BLaER1 treated with 17β-estradiol and CSF1 and Interleukin-3, amounts not matched to agents 10 nM and 100 nM (cell line): ENCODE results near the gene POU6F2.

ENCODE experiments used
- H3K27ac ChIP-seq, 11 experiments: shearing (Covaris generic); formaldehyde crosslinking; 2 replicates each; pipeline ENCODE4 v1.8.1; 2022
- H3K27me3 ChIP-seq, 11 experiments: shearing (Covaris generic); formaldehyde crosslinking; 2 replicates each; pipeline ENCODE4 v1.8.1; 2022
- H3K36me3 ChIP-seq, 11 experiments: shearing (Covaris generic); formaldehyde crosslinking; 2 replicates each; pipeline ENCODE4 v1.8.1; 2022
- H3K4me1 ChIP-seq, 10 experiments: shearing (Covaris generic); formaldehyde crosslinking; 2 replicates each; pipeline ENCODE4 v1.8.1; 2022
- H3K4me2 ChIP-seq, 11 experiments: shearing (Covaris generic); formaldehyde crosslinking; 2 replicates each; pipeline ENCODE4 v1.8.1; 2022
- H3K4me3 ChIP-seq, 10 experiments: shearing (Covaris generic); formaldehyde crosslinking; 2 replicates each; pipeline ENCODE4 v1.8.1; 2022
- H3K9ac ChIP-seq, 11 experiments: shearing (Covaris generic); formaldehyde crosslinking; 2 replicates each; pipeline ENCODE4 v1.8.1; 2022
- H3K9me3 ChIP-seq, 11 experiments: shearing (Covaris generic); formaldehyde crosslinking; replicated peaks in 1 of 11; 2 replicates each; pipeline ENCODE4 v1.8.1; 2022
- H4K20me1 ChIP-seq, 11 experiments: shearing (Covaris generic); formaldehyde crosslinking; 2 replicates each; pipeline ENCODE4 v1.8.1; 2022
- Cebpa-rat ChIP-seq, 11 experiments: shearing (Covaris generic); IDR thresholded peaks; 2 replicates each; pipeline ENCODE4 v1.8.1; 2022

POU6F2 gene

GRCh38 chr7:39301543-39301942 is 323.8 kb downstream of the POU6F2 start:
- Histone ChIP-seq H3K27ac (no peak overlapping the region), H3K9me3 (peaks cover 0 to 5% (median 0%) of the 10 kb centered on the region in 11 experiments; a peak in 1 of 22 replicates), H4K20me1 (no peaks in the 10 kb centered on the region), H3K9ac (no peak overlapping the region), H3K27me3 (no peaks in the 10 kb centered on the region), H3K36me3 (no peaks in the 10 kb centered on the region), H3K4me2 (no peak overlapping the region), H3K4me3 (no peak overlapping the region), H3K4me1 (no peaks in the 10 kb centered on the region)
- no peak for TF ChIP-seq Cebpa-rat (IDR thresholded peaks at IDR 0.05)

- peaks cover 0 to 8% (median 5%) of the 10 kb centered on the region in 10 experiments; a peak in 11 of 20 replicates for H3K4me1 ChIP-seq
- H3K27me3 ChIP-seq: no peaks in the 10 kb centered on the region
- no peaks in the 10 kb centered on the region for H3K36me3 ChIP-seq
- no peaks in the 10 kb centered on the region for H4K20me1 ChIP-seq
- no peak overlapping the region for H3K4me2 ChIP-seq
- no peak overlapping the region for H3K9ac ChIP-seq
- no peak for TF ChIP-seq Cebpa-rat (IDR thresholded peaks at IDR 0.05)
- H3K4me3 ChIP-seq: no peak overlapping the region
- peaks cover 0 to 13% (median 0%) of the 10 kb centered on the region in 11 experiments; a peak in 4 of 22 replicates for H3K9me3 ChIP-seq
- H3K27ac ChIP-seq: no peak overlapping the region
These were observed 326.5 kb downstream of the POU6F2 start for GRCh38 chr7:39304178-39304577.

GRCh38 chr7:39304668-39305405 is 327.1 kb downstream of the POU6F2 start:
- Histone ChIP-seq H3K27me3 (no peaks in the 10 kb centered on the region), H4K20me1 (no peaks in the 10 kb centered on the region), H3K4me3 (no peak overlapping the region), H3K4me1 (peaks cover 0 to 8% (median 5%) of the 10 kb centered on the region in 10 experiments; a peak in 11 of 20 replicates), H3K9me3 (peaks cover 0 to 13% (median 0%) of the 10 kb centered on the region in 11 experiments; a peak in 4 of 22 replicates), H3K9ac (no peak overlapping the region), H3K27ac (no peak overlapping the region), H3K4me2 (no peak overlapping the region), H3K36me3 (no peaks in the 10 kb centered on the region)
- TF ChIP-seq Cebpa-rat (IDR thresholded peaks at IDR 0.05): no peak

- Histone ChIP-seq H3K36me3 (no peaks in the 10 kb centered on the region), H3K27ac (no peak overlapping the region), H3K4me1 (peaks cover 0 to 8% (median 5%) of the 10 kb centered on the region in 10 experiments; a peak in 11 of 20 replicates), H4K20me1 (no peaks in the 10 kb centered on the region), H3K9ac (no peak overlapping the region), H3K27me3 (no peaks in the 10 kb centered on the region), H3K9me3 (peaks cover 0 to 13% (median 0%) of the 10 kb centered on the region in 11 experiments; a peak in 4 of 22 replicates), H3K4me2 (no peak overlapping the region), H3K4me3 (no peak overlapping the region)
- no peak for TF ChIP-seq Cebpa-rat (IDR thresholded peaks at IDR 0.05)
These were observed 328.4 kb downstream of the POU6F2 start for GRCh38 chr7:39306016-39306570.

- no peaks in the 10 kb centered on the region for H4K20me1 ChIP-seq
- no peak overlapping the region for H3K9ac ChIP-seq
- TF ChIP-seq Cebpa-rat (IDR thresholded peaks at IDR 0.05): no peak
- no peaks in the 10 kb centered on the region for H3K27me3 ChIP-seq
- H3K27ac ChIP-seq: no peak overlapping the region
- peaks cover 0 to 13% (median 0%) of the 10 kb centered on the region in 11 experiments; a peak in 4 of 22 replicates for H3K9me3 ChIP-seq
- H3K4me2 ChIP-seq: no peak overlapping the region
- peaks cover 0 to 8% (median 5%) of the 10 kb centered on the region in 10 experiments; a peak in 11 of 20 replicates for H3K4me1 ChIP-seq
- H3K36me3 ChIP-seq: no peaks in the 10 kb centered on the region
- H3K4me3 ChIP-seq: no peak overlapping the region
These were observed 333.0 kb downstream of the POU6F2 start for GRCh38 chr7:39310699-39311098.

GRCh38 chr7:39312254-39312989 is 334.7 kb downstream of the POU6F2 start:
- Histone ChIP-seq H3K4me3 (no peak overlapping the region), H3K9me3 (peaks cover 0 to 13% (median 0%) of the 10 kb centered on the region in 11 experiments; a peak in 4 of 22 replicates), H3K27ac (no peak overlapping the region), H3K36me3 (no peaks in the 10 kb centered on the region), H3K27me3 (no peaks in the 10 kb centered on the region), H3K4me2 (no peak overlapping the region), H4K20me1 (no peaks in the 10 kb centered on the region), H3K4me1 (peaks cover 0 to 8% (median 5%) of the 10 kb centered on the region in 10 experiments; a peak in 11 of 20 replicates), H3K9ac (no peak overlapping the region)
- no peak for TF ChIP-seq Cebpa-rat (IDR thresholded peaks at IDR 0.05)

GRCh38 chr7:39313376-39313775 is 335.7 kb downstream of the POU6F2 start:
- no peak for TF ChIP-seq Cebpa-rat (IDR thresholded peaks at IDR 0.05)
- Histone ChIP-seq H3K36me3 (no peaks in the 10 kb centered on the region), H3K27ac (no peak overlapping the region), H4K20me1 (no peaks in the 10 kb centered on the region), H3K9me3 (peaks cover 0 to 8% (median 0%) of the 10 kb centered on the region in 11 experiments; a peak in 4 of 22 replicates), H3K4me3 (no peak overlapping the region), H3K27me3 (no peaks in the 10 kb centered on the region), H3K9ac (no peak overlapping the region), H3K4me1 (peaks cover 0 to 7% (median 5%) of the 10 kb centered on the region in 10 experiments; a peak in 11 of 20 replicates), H3K4me2 (no peak overlapping the region)

GRCh38 chr7:39313974-39314373 is 336.3 kb downstream of the POU6F2 start:
- Histone ChIP-seq H3K27ac (no peak overlapping the region), H3K4me3 (no peak overlapping the region), H4K20me1 (no peaks in the 10 kb centered on the region), H3K4me1 (peaks cover 0 to under 1% (median 0%) of the 10 kb centered on the region in 10 experiments; a peak in 2 of 20 replicates), H3K9me3 (peaks cover 0 to 4% (median 0%) of the 10 kb centered on the region in 11 experiments; a peak in 3 of 22 replicates), H3K9ac (no peak overlapping the region), H3K36me3 (no peaks in the 10 kb centered on the region), H3K4me2 (no peak overlapping the region), H3K27me3 (no peaks in the 10 kb centered on the region)
- no peak for TF ChIP-seq Cebpa-rat (IDR thresholded peaks at IDR 0.05)

- H3K27ac ChIP-seq: no peak overlapping the region
- no peak overlapping the region for H3K4me3 ChIP-seq
- no peaks in the 10 kb centered on the region for H3K4me1 ChIP-seq
- no peak overlapping the region for H3K4me2 ChIP-seq
- no peaks in the 10 kb centered on the region for H3K27me3 ChIP-seq
- TF ChIP-seq Cebpa-rat (IDR thresholded peaks at IDR 0.05): no peak
- no peaks in the 10 kb centered on the region for H3K9me3 ChIP-seq
- no peaks in the 10 kb centered on the region for H3K36me3 ChIP-seq
- no peaks in the 10 kb centered on the region for H4K20me1 ChIP-seq
- H3K9ac ChIP-seq: no peak overlapping the region
These were observed 339.4 kb downstream of the POU6F2 start for GRCh38 chr7:39317107-39317506.
